ENCODE results near the gene ABHD15. TPM values are rescaled to one million over a fixed set of nuclear protein-coding genes. Genes with fewer than 3 reads are reported as not detected.

ABHD15 gene
- total and polyA plus RNA-seq, 9 of the 15 experiments (the other 6 are each of a cell fraction or from before 2014, with no cell fraction given), result 0.85 to 4.2 (median 2.1) TPM

- TF ChIP-seq HDAC1 (IDR thresholded peaks at IDR 0.05) (no peak), GMEB1 (CRISPR knock-in tag; IDR thresholded peaks at IDR 0.05) (no peak), BHLHE40 (IDR thresholded peaks at IDR 0.05; ENCODE audit: low read length) (peak; percentile 91), SIN3A (IDR thresholded peaks at IDR 0.05; ENCODE audit: borderline replicate concordance in 2 of 2, control insufficient read depth in 1 of 2, low read depth in 2 of 2, low read length in 2 of 2) (no peak), HMGN3 (IDR thresholded peaks at IDR 0.05; ENCODE audit: borderline replicate concordance, extremely low read depth, insufficient read length, low read depth, low read length) (no peak), L3MBTL2 (IDR thresholded peaks at IDR 0.05) (peak; percentile 31; the same call in 1 of the 2 replicates), SAP30 (IDR thresholded peaks at IDR 0.05; ENCODE audit: borderline replicate concordance, insufficient read depth, low read depth, low read length, poor library complexity, severe bottlenecking) (no peak), YY1 (IDR thresholded peaks at IDR 0.05; ENCODE audit: borderline replicate concordance in 1 of 3, control insufficient read depth in 1 of 3, extremely low read depth in 1 of 3, insufficient read depth in 3 of 3, insufficient read length in 1 of 3, insufficient replicate concordance in 2 of 3, low read depth in 1 of 3, low read length in 2 of 3) (peak in 1 of 3 experiments; percentile 43), FOXK1 (CRISPR knock-in tag; IDR thresholded peaks at IDR 0.05; ENCODE audit: borderline replicate concordance) (no peak), CREM (IDR thresholded peaks at IDR 0.05; ENCODE audit: low read depth) (peak; percentile 55; the same call in 1 of the 2 replicates), SIN3B (IDR thresholded peaks at IDR 0.05; ENCODE audit: low read depth) (no peak), SMC3 (conservative IDR thresholded peaks at IDR 0.05; ENCODE audit: insufficient read depth, low read depth, low read length) (peak; percentile 81), GATAD2B (IDR thresholded peaks at IDR 0.05; ENCODE audit: borderline replicate concordance) (0 out of 2 replicates have a peak, but pooled peaks have one; percentile 23), RB1 (IDR thresholded peaks at IDR 0.05; ENCODE audit: low read depth) (peak; percentile 35; the same call in 1 of the 2 replicates), HDAC2 (IDR thresholded peaks at IDR 0.05) (no peak), HNRNPH1 (optimal IDR thresholded peaks at IDR 0.05; ENCODE audit: low read depth, low read length) (no peak)
- TF ChIP-seq, protein P1, sequence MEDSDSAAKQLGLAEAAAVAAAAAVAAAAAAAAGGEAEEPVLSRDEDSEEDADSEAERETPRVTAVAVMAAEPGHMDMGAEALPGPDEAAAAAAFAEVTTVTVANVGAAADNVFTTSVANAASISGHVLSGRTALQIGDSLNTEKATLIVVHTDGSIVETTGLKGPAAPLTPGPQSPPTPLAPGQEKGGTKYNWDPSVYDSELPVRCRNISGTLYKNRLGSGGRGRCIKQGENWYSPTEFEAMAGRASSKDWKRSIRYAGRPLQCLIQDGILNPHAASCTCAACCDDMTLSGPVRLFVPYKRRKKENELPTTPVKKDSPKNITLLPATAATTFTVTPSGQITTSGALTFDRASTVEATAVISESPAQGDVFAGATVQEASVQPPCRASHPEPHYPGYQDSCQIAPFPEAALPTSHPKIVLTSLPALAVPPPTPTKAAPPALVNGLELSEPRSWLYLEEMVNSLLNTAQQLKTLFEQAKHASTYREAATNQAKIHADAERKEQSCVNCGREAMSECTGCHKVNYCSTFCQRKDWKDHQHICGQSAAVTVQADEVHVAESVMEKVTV (CRISPR knock-in tag; IDR thresholded peaks at IDR 0.05), result peak; percentile 73
- TF ChIP-seq, protein P2, sequence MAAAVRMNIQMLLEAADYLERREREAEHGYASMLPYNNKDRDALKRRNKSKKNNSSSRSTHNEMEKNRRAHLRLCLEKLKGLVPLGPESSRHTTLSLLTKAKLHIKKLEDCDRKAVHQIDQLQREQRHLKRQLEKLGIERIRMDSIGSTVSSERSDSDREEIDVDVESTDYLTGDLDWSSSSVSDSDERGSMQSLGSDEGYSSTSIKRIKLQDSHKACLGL (CRISPR knock-in tag; IDR thresholded peaks at IDR 0.05; ENCODE audit: borderline replicate concordance, poor library complexity, severe bottlenecking), result no peak
- TF ChIP-seq, protein P3, sequence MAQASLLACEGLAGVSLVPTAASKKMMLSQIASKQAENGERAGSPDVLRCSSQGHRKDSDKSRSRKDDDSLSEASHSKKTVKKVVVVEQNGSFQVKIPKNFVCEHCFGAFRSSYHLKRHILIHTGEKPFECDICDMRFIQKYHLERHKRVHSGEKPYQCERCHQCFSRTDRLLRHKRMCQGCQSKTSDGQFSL (CRISPR knock-in tag; IDR thresholded peaks at IDR 0.05), result no peak
- TF ChIP-seq, protein P3 (tag; IDR thresholded peaks at IDR 0.05), result no peak
These were observed 13.3 kb upstream of the ABHD15 start (continued) for GRCh38 chr17:29579866-29580771.
